HEK293 (cell line): Measurements from ENCODE around the gene TAF15.

Experiments
- CTCF ChIA-PET: fragments of 350-600 bp; formaldehyde crosslinking; extraction: SDS; loops from one replicate; lab custom pipeline; 2021; ENCODE audit warnings: antibody characterized with exemption; lab: Yijun Ruan, JAX
- POLR2A ChIA-PET: fragments of 300-600 bp; formaldehyde crosslinking; extraction: SDS; loops from one replicate; lab custom pipeline; 2020; ENCODE audit warnings: antibody characterized with exemption, inconsistent platforms; lab: Yijun Ruan, JAX
- H3K27ac ChIP-seq: fragments of 200-500 bp; sonication (Bioruptor generic); 2 replicates; pipeline ENCODE4 v1.5.1; 2014; ENCODE audit warnings: low read depth, low read length, control low read depth, inconsistent platforms; ENCODE audit errors: extremely low read depth
- H3K36me3 ChIP-seq, 2 experiments: fragments of 200-500 bp in 1 of 2; sonication (Bioruptor generic) in 1 of 2; 1 replicate in 1 of 2; 2 replicates in 1 of 2; pipeline ENCODE4 v1.5.1; 2014 to 2017; ENCODE audit warnings: inconsistent platforms in 2 of 2, low read length in 2 of 2; ENCODE audit not compliant: control insufficient read depth in 2 of 2, insufficient read depth in 1 of 2
- H3K4me1 ChIP-seq: fragments of 200-500 bp; sonication (Bioruptor generic); 2 replicates; pipeline ENCODE4 v1.5.1; 2014; ENCODE audit warnings: mild to moderate bottlenecking, low read length, inconsistent platforms; ENCODE audit not compliant: control insufficient read depth, insufficient read depth
- H3K4me3 ChIP-seq: 2 replicates; pipeline ENCODE4 v1.5.1; 2011; ENCODE audit warnings: low read depth, mild to moderate bottlenecking, control low read depth, low read length, moderate library complexity
- H3K9me3 ChIP-seq: fragments of 200-500 bp; sonication (Bioruptor generic); 2 replicates; pipeline ENCODE4 v1.5.1; 2014; ENCODE audit warnings: low read depth, low read length, inconsistent platforms; ENCODE audit not compliant: control insufficient read depth, insufficient read depth
- ATF2 ChIP-seq: fragments of 450-650 bp; formaldehyde crosslinking; IDR thresholded peaks from 2 replicates; pipeline ENCODE4 v1.5.1; 2016; ENCODE audit warnings: missing biosample characterization, missing genetic modification characterization, low read depth
- GLIS1 ChIP-seq: fragments of 450-650 bp; formaldehyde crosslinking; IDR thresholded peaks from 2 replicates; pipeline ENCODE4 v1.5.1; 2016; ENCODE audit warnings: missing biosample characterization, missing genetic modification characterization
- OVOL3 ChIP-seq: fragments of 450-650 bp; formaldehyde crosslinking; IDR thresholded peaks from 2 replicates; pipeline ENCODE4 v1.5.1; 2016; ENCODE audit warnings: missing biosample characterization, missing genetic modification characterization
- PBX3 ChIP-seq: sonication (generic); formaldehyde crosslinking; IDR thresholded peaks from 2 replicates; pipeline ENCODE4 v1.8.1; 2022; ENCODE audit warnings: mild to moderate bottlenecking, moderate library complexity, missing genetic modification reagents
- SCRT2 ChIP-seq: fragments of 450-650 bp; formaldehyde crosslinking; IDR thresholded peaks from 2 replicates; pipeline ENCODE4 v1.5.1; 2016; ENCODE audit warnings: missing biosample characterization, missing genetic modification characterization
- TRIM28 ChIP-seq: IDR thresholded peaks from 2 replicates; pipeline ENCODE4 v1.6.1; 2011; ENCODE audit warnings: low read length, control low read depth, borderline replicate concordance
- ZFP3 ChIP-seq: fragments of 450-650 bp; formaldehyde crosslinking; IDR thresholded peaks from 2 replicates; pipeline ENCODE4 v1.5.1; 2016; ENCODE audit warnings: low read depth, missing biosample characterization, missing genetic modification characterization
- ZFP69B ChIP-seq: fragments of 450-650 bp; formaldehyde crosslinking; IDR thresholded peaks from 2 replicates; pipeline ENCODE4 v1.5.1; 2016; ENCODE audit warnings: missing biosample characterization, missing genetic modification characterization
- ZNF184 ChIP-seq: fragments of 450-650 bp; IDR thresholded peaks from 2 replicates; pipeline ENCODE4 v1.5.1; 2018; ENCODE audit warnings: missing biosample characterization, mild to moderate bottlenecking, missing genetic modification characterization
- ZNF19 ChIP-seq: fragments of 450-650 bp; formaldehyde crosslinking; IDR thresholded peaks from 2 replicates; pipeline ENCODE4; 2016; ENCODE audit warnings: missing biosample characterization, missing genetic modification characterization, low read depth
- ZNF362 ChIP-seq: fragments of 450-650 bp; formaldehyde crosslinking; IDR thresholded peaks from 2 replicates; pipeline ENCODE4 v1.5.1; 2016; ENCODE audit warnings: missing biosample characterization, missing genetic modification characterization
- ZNF449 ChIP-seq: fragments of 450-650 bp; formaldehyde crosslinking; IDR thresholded peaks from 2 replicates; pipeline ENCODE4 v1.5.1; 2017; ENCODE audit warnings: missing biosample characterization, mild to moderate bottlenecking, missing genetic modification characterization, moderate library complexity
- ZNF561 ChIP-seq: fragments of 450-650 bp; IDR thresholded peaks from 2 replicates; pipeline ENCODE4 v1.5.1; 2018; ENCODE audit warnings: missing biosample characterization, missing genetic modification characterization, borderline replicate concordance
- ZNF596 ChIP-seq: fragments of 450-650 bp; IDR thresholded peaks from 2 replicates; pipeline ENCODE4 v1.5.0; 2018; ENCODE audit warnings: missing biosample characterization, mild to moderate bottlenecking, missing genetic modification characterization, moderate library complexity
- ZNF600 ChIP-seq: fragments of 450-650 bp; formaldehyde crosslinking; IDR thresholded peaks from 2 replicates; pipeline ENCODE4 v1.5.1; 2016; ENCODE audit warnings: missing biosample characterization, missing genetic modification characterization
- ZNF629 ChIP-seq: fragments of 450-650 bp; formaldehyde crosslinking; IDR thresholded peaks from 2 replicates; pipeline ENCODE4 v1.5.1; 2017; ENCODE audit warnings: missing biosample characterization, missing genetic modification characterization
- ZNF664 ChIP-seq: fragments of 450-650 bp; formaldehyde crosslinking; IDR thresholded peaks from 2 replicates; pipeline ENCODE4 v1.5.1; 2016; ENCODE audit warnings: missing biosample characterization, missing genetic modification characterization
- ZNF692 ChIP-seq: fragments of 450-650 bp; formaldehyde crosslinking; IDR thresholded peaks from 2 replicates; pipeline ENCODE4 v1.5.1; 2016; ENCODE audit warnings: missing biosample characterization, missing genetic modification characterization
- ZNF704 ChIP-seq: fragments of 450-650 bp; formaldehyde crosslinking; IDR thresholded peaks from 2 replicates; pipeline ENCODE4 v1.5.1; 2016; ENCODE audit warnings: missing biosample characterization, missing genetic modification characterization
- ZNF768 ChIP-seq: fragments of 450-650 bp; formaldehyde crosslinking; IDR thresholded peaks from 2 replicates; pipeline ENCODE4 v1.5.1; 2018; ENCODE audit warnings: missing biosample characterization, mild to moderate bottlenecking, missing genetic modification characterization
- ZSCAN30 ChIP-seq: fragments of 450-650 bp; IDR thresholded peaks from 2 replicates; pipeline ENCODE4 v1.5.1; 2018; ENCODE audit warnings: missing biosample characterization, mild to moderate bottlenecking, missing genetic modification characterization, moderate library complexity

TAF15 gene

GRCh38 chr17:35804658-35805192, 4.6 kb upstream of the TAF15 start (continued):
- peak; percentile 95 for TF ChIP-seq ZNF362 (tag by site-specific recombination)
- TF ChIP-seq ZNF19 (tag by site-specific recombination), result no peak
- TF ChIP-seq PBX3 (CRISPR knock-in tag), result no peak
- peak; percentile 92 for TF ChIP-seq ZNF596 (tag by site-specific recombination)
- TF ChIP-seq ZNF184 (tag by site-specific recombination), result no peak
- peak; percentile 34; the same call in 1 of the 2 replicates for TF ChIP-seq ZNF600 (tag by site-specific recombination)

GRCh38 chr17:35807371-35808144, 1.7 kb upstream of the TAF15 start:
- CTCF ChIA-PET, result interaction anchor here (0.5 to 5.8 kb wide), 21 partner anchors 11 to 321 kb away, joined by 3 to 118 read pairs (median 5); partner anchors contain the start of genes MMP28 and PEX12
- H3K9me3 ChIP-seq, result no peaks in the 10 kb centered on the region
- no peak for TF ChIP-seq ZNF704 (tag by site-specific recombination)
- H3K4me3 ChIP-seq, result no peak overlapping the region
- H3K4me1 ChIP-seq, result peaks cover 13% of the 10 kb centered on the region
- peak overlapping the region; percentile 96; the same call in 1 of the 2 replicates for H3K27ac ChIP-seq
- POLR2A ChIA-PET, result interaction anchor here (1.4 to 3.2 kb wide), 7 partner anchors 11 to 434 kb away, joined by 4 to 85 read pairs (median 14); partner anchors contain the start of genes MMP28, PEX12 and SLFN11
- peaks cover 9 to 19% of the 10 kb centered on the region in 2 experiments for H3K36me3 ChIP-seq

- H3K4me3 ChIP-seq, result peak overlapping the region; percentile 66
- ChIA-PET CTCF (interaction anchor here (0.5 to 5.8 kb wide), 30 partner anchors 9 to 322 kb away, joined by 3 to 118 read pairs (median 4); partner anchors contain the start of genes C17orf50 and PEX12), POLR2A (interaction anchor here (0.6 to 3.2 kb wide), 39 partner anchors 8 to 745 kb away, joined by 3 to 85 read pairs (median 5); partner anchors contain the start of genes MMP28, PEX12, RASL10B and RDM1)
- peaks cover 14 to 25% of the 10 kb centered on the region in 2 experiments for H3K36me3 ChIP-seq
- H3K27ac ChIP-seq, result peak overlapping the region; percentile 96
- H3K4me1 ChIP-seq, result peaks cover 15% of the 10 kb centered on the region
- H3K9me3 ChIP-seq, result no peaks in the 10 kb centered on the region
- peak; percentile 29 for TF ChIP-seq ZNF692 (tag by site-specific recombination)
- TF ChIP-seq ZFP3 (tag by site-specific recombination), result peak; percentile 76
- no peak for TF ChIP-seq ZNF629
- TF ChIP-seq ZNF664, result peak; percentile 100
- TF ChIP-seq GLIS1, result no peak
- TF ChIP-seq ZNF561 (tag by site-specific recombination), result 0 out of 2 replicates have a peak, but pooled peaks have one; percentile 23
- peak; percentile 48; the same call in 1 of the 2 replicates for TF ChIP-seq ZNF768
- TF ChIP-seq OVOL3 (tag by site-specific recombination), result peak; percentile 25; the same call in 1 of the 2 replicates
- no peak; the same call in 1 of the 2 replicates for TF ChIP-seq ZSCAN30 (tag by site-specific recombination)
- TF ChIP-seq TRIM28, result peak; percentile 37; the same call in 1 of the 2 replicates
- 0 out of 2 replicates have a peak, but pooled peaks have one; percentile 66 for TF ChIP-seq ZNF449 (tag by site-specific recombination)
- TF ChIP-seq SCRT2, result peak; percentile 73
- peak; percentile 63 for TF ChIP-seq ATF2 (tag by site-specific recombination)
- TF ChIP-seq ZFP69B (tag by site-specific recombination), result 0 out of 2 replicates have a peak, but pooled peaks have one; percentile 63
Measured at GRCh38 chr17:35808240-35808961, 883 bp upstream of the TAF15 start.
